IPS DF 6.9 (cell line): ENCODE results near the gene NUMA1.

ENCODE experiments used
- DNase-seq: peaks from one replicate; pipeline ENCODE4 v3.0.0-alpha.2; 2013; ENCODE audit warnings: low read depth, low spot score
- H3K27ac ChIP-seq: one replicate; pipeline ENCODE4 v1.5.1; 2013; ENCODE audit warnings: low read length, control low read depth
- H3K27me3 ChIP-seq: 2 replicates; pipeline ENCODE4 v1.6.1; 2013; ENCODE audit warnings: mild to moderate bottlenecking, low read length; ENCODE audit not compliant: control insufficient read depth, insufficient read depth
- H3K36me3 ChIP-seq: 2 replicates; pipeline ENCODE4 v1.6.1; 2013; ENCODE audit warnings: low read length; ENCODE audit not compliant: control insufficient read depth, insufficient read depth
- H3K4me1 ChIP-seq: 2 replicates; pipeline ENCODE4 v1.6.1; 2013; ENCODE audit warnings: low read length; ENCODE audit not compliant: control insufficient read depth, insufficient read depth
- H3K4me3 ChIP-seq: 2 replicates; pipeline ENCODE4 v1.5.1; 2013; ENCODE audit warnings: mild to moderate bottlenecking, low read length
- H3K9me3 ChIP-seq: 2 replicates; pipeline ENCODE4 v1.6.1; 2013; ENCODE audit warnings: low read length, inconsistent platforms; ENCODE audit not compliant: control insufficient read depth, insufficient read depth
- WGBS: extraction: QIAGEN DNeasy Blood & Tissue Kit; methylation state at CpG from one replicate; pipeline ENCODE4 v1.1.7; 2013; ENCODE audit warnings: mixed read lengths, missing lambda C conversion rate; ENCODE audit not compliant: insufficient read length, insufficient coverage; 5-methylcytosine and 5-hydroxymethylcytosine counted together

Gene NUMA1

DNA sequence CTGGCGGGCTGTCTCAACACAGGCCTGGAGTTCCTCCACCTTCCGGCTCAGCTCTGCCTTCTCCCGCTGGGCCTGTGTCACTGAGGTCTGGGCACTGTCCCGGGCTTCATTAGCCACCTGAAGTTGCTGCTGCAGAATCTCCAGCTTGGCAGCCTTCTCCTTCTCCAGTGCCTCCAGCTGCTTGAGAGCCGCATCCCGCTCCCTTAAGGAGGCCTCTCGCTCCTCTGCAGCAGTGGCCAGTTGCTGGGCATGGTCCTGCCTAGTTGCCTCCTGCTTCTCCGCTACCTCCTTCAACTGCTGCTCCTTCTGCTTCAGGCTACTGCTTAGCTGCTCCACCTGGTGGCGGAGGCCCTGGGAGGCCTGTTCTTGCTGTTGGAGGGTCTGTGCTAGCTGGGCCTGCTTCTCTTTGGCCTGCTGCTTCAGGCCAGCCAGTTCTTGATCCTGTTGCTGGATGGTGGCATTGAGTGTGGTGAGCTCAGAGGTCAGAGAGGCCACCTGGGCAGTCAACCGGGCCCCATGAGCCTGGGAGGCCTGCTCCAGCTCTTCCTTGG, 64.8 kb downstream of the NUMA1 start:
- peaks cover 65% of the 10 kb centered on the region for H3K36me3 ChIP-seq
- no peaks in the 10 kb centered on the region for H3K27me3 ChIP-seq
- H3K9me3 ChIP-seq, result no peaks in the 10 kb centered on the region
- H3K4me1 ChIP-seq, result no peaks in the 10 kb centered on the region
- H3K27ac ChIP-seq, result no peak overlapping the region
- no peak overlapping the region for H3K4me3 ChIP-seq
- no peak for DNase-seq
- no CpG with 5 or more reads among the region's 10 CpGs for WGBS

DNA sequence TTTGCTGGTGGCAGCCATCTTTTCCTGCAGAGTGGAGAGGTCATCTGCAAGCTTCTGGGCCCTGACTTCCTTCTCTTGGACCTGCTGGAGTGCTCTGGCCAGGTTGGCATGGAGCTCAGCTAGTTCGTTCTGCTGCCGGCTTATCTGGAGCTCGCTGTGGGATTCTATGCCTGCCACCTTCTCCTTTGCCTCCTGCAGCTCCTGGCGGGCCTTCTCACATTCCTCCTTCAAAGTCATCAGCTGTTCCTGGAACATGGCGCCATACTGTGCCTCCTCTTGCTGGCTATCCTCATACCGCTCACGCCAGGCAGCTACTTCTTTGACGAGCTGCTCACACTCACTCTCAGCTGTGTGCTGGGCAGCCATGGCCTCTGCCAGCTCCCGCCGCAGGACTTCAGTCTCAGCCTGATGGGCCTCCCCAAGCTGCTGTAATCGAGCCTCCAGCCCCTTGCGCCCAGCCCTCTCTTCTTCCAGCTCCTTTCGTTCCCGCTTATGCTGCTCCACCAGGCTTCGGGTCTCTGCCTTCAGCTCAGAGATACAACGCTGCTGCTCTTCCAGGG, 65.5 kb downstream of the NUMA1 start:
- peaks cover 61% of the 10 kb centered on the region for H3K36me3 ChIP-seq
- H3K27me3 ChIP-seq, result no peaks in the 10 kb centered on the region
- H3K9me3 ChIP-seq, result no peaks in the 10 kb centered on the region
- no peak for DNase-seq
- H3K4me1 ChIP-seq, result no peaks in the 10 kb centered on the region
- WGBS, result no CpG with 5 or more reads among the region's 16 CpGs
- H3K4me3 ChIP-seq, result no peak overlapping the region
- H3K27ac ChIP-seq, result no peak overlapping the region

DNA sequence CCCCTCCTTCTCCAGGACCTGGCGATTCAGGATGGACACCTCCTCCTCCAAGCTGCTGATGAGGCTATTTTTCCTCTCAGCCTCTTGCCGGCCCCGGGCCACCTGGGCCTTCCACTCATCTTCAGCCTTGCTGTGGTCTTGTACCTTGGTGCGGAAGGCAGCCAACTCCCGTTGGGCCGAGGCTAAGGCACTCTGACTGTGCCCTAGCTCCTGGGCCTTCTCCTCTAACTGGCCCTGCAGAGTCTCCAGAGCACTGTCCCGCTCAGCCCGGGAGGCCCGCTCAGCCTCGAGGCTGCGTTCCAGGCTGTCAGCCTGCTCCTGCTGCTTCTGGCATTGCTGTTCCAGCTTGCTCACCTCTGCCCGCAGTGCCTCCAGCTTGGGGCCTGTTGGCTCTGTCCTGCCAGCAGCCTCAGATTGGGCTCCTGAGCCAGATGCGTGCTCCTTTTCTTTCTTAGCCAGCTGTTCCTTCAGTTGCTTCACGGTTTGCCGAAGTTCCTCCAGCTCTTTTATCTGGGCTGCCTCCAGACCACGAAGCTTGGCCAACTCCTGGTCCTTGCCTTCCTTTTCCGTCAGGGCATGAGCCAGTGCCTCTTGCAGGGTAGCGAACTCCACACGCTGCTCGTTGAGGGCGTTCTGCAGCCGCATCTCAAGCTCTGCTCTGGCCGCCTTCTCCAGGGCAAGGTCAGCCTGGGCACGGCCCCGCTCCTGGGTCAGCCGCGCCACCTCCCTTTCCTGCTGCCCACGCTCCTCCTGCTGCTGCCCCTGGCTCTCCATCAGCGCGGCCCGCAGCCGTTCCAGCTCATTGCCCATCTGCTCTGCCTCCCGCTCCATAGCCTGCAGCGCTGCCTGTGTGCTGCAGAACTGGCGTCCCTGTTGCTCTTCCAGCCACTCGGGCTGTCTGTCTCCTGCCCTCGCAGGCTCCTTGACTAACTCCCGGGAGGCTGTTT, 66.3 kb downstream of the NUMA1 start:
- H3K36me3 ChIP-seq, result peaks cover 54% of the 10 kb centered on the region
- no peak for DNase-seq
- no peak overlapping the region for H3K27ac ChIP-seq
- H3K27me3 ChIP-seq, result no peaks in the 10 kb centered on the region
- H3K9me3 ChIP-seq, result no peaks in the 10 kb centered on the region
- WGBS, result no CpG with 5 or more reads among the region's 38 CpGs
- H3K4me3 ChIP-seq, result no peak overlapping the region
- no peaks in the 10 kb centered on the region for H3K4me1 ChIP-seq

DNA sequence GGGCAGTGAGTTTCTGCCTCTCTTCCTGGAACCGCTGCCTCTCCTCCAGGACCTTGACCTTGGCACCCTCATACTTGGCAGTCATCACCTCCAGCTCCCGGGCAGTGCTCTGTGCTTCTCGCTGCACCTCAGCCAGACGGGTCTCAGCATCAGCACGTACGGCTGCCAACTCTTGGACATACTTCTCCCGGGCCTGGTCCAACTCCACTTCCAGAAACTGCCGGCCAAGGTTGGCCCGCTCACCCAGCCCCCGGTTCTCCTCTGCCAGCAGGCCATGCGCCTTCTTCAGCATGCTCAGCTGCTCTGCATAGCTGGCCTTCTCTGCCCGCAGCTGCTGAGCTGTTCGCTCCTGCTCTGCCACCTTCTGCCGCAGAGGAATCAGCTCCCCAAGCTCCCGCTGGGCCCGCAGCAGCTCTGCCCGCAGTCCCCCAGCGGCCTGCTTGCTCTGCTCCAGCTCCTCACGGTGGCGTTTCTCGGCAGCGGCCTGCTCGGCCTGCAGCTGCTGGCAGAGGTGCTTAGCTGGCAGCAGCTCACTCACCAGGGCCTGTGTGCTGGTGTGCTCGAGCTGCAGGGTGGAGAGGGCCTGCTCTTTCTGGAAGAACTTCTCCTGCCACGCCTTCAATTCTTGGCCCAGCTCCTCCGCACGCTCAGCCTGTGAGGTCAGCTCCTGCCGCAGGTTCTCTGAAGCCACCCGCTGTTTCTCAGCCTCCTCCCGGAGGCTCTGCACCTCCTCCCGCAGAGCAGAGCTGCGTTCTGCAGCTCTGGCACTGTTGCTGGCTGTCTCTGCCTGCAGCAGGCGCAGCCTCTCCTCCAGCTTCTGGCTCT, 67.2 kb downstream of the NUMA1 start:
- H3K27ac ChIP-seq, result no peak overlapping the region
- WGBS, result no CpG with 5 or more reads among the region's 33 CpGs
- DNase-seq, result no peak
- no peaks in the 10 kb centered on the region for H3K27me3 ChIP-seq
- H3K4me1 ChIP-seq, result no peaks in the 10 kb centered on the region
- H3K36me3 ChIP-seq, result peaks cover 51% of the 10 kb centered on the region
- no peak overlapping the region for H3K4me3 ChIP-seq
- H3K9me3 ChIP-seq, result no peaks in the 10 kb centered on the region

DNA sequence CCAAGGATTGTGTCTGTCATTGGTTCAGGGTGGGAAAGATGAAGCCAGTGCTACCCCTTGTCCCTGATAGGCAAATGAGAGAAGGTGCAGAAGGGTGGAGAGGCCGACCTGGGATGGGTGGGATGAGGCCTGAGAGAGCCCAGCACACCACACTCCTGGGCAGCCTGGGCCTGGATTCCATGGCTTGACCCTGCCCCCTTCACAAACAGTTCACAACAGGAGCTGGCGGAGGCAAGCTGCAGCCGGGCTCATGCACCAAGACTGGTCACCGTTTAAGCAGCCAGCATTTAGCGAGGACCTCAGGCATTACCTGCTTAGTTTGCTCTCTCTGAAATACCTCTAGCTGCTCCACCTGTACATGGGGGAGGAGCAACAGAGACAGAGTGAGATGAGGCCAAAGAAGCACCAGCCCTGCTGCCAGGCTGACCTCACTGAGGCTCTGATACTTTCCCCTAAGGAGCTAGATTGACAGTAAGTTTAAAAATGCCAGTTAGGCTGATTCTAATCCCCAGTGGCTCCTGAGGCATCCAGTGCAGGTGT, 68.2 kb downstream of the NUMA1 start:
- no peak for DNase-seq
- WGBS, result no CpG with 5 or more reads among the region's 5 CpGs
- Histone ChIP-seq H3K4me3 (no peak overlapping the region), H3K9me3 (no peaks in the 10 kb centered on the region), H3K27me3 (no peaks in the 10 kb centered on the region), H3K4me1 (no peaks in the 10 kb centered on the region), H3K27ac (no peak overlapping the region), H3K36me3 (peaks cover 48% of the 10 kb centered on the region)

DNA sequence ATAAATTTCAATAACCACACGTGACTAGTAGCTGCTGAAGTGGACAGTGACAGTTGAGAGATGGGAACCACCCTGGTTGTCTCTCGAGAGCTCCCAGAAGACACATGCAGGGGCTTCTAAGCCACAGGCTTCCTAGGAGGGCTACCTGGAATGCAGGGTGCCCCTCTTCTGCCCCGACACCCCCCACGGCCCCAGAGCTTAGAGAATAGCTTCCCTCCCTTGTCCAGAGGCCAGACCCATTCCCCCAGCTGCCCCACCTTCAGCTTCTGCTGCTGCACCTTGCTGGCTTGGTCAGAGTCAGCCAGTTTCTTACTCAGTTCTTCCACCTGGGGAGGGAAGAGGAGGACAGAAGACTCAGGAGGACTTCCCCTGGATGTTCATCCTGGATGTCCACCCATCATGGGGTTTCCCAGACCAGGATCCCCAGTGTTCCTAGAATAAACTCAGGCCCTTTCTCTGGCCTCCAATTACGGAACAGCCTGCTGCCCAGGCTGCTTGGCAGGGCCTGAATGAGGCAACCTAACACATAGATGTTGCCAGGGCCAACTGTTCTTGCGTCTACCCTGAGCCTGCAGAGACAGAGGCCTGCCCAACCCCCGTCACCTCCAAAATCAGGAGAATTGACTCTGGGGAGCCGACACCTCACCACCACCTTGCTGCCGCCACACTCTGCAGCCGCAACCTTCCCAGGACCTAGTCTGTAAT, 69.7 kb downstream of the NUMA1 start:
- Histone ChIP-seq H3K36me3 (peaks cover 51% of the 10 kb centered on the region), H3K9me3 (no peaks in the 10 kb centered on the region), H3K27me3 (no peaks in the 10 kb centered on the region), H3K4me3 (no peak overlapping the region), H3K4me1 (no peaks in the 10 kb centered on the region), H3K27ac (no peak overlapping the region)
- no peak for DNase-seq
- no CpG with 5 or more reads among the region's 10 CpGs for WGBS

DNA sequence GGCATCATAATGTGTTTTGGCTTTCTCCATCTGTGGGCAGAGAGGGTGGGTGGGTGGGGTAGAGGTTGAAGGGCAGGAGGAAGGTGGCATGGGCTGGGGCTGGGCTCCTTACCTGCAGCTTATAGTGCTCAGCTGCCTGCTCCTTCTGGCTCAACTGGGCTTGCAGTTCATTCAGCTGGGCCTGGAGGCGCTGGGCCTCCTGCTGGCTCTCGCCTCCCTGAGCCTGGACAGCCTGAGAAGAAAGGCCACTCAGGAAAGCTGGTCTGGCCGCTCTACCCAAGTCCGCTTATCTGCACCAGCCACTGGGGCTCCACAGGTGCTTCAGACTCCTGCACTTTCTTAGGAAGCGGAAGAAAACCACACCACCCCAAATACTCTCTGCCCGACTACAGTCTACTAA, 71.2 kb downstream of the NUMA1 start:
- no peaks in the 10 kb centered on the region for H3K9me3 ChIP-seq

DNA sequence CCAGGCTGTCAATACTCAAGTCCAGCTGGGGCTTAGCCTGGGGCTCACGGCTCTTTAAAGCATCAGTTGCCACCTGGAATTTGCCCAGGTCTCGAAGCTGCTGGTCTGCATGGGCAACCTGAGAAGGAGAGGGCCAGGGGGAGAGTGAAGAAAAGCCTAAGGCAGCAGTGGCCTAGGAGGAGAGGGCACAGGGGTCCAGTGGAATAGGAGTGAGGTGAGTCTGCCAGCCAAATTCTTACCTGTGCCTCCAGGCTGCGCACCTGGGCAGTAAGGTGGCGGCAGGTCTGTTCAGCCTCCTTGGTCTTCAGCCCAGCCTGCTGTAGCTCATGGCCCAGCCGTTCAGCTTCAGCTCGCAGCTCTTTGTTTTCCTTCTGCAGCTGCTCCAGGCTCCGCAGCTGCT, 71.6 kb downstream of the NUMA1 start:
- Histone ChIP-seq H3K36me3 (peaks cover 48% of the 10 kb centered on the region), H3K27me3 (no peaks in the 10 kb centered on the region), H3K4me1 (no peaks in the 10 kb centered on the region), H3K4me3 (no peak overlapping the region), H3K27ac (no peak overlapping the region), H3K9me3 (no peaks in the 10 kb centered on the region)
- DNase-seq, result no peak
- no CpG with 5 or more reads among the region's 7 CpGs for WGBS

More for the DNA sequence above, 71.2 kb downstream of the NUMA1 start:
- H3K27me3 ChIP-seq, result no peaks in the 10 kb centered on the region
- peaks cover 48% of the 10 kb centered on the region for H3K36me3 ChIP-seq
- WGBS, result no CpG with 5 or more reads among the region's 6 CpGs
- H3K4me1 ChIP-seq, result no peaks in the 10 kb centered on the region
- H3K27ac ChIP-seq, result no peak overlapping the region
- no peak for DNase-seq
- no peak overlapping the region for H3K4me3 ChIP-seq

DNA sequence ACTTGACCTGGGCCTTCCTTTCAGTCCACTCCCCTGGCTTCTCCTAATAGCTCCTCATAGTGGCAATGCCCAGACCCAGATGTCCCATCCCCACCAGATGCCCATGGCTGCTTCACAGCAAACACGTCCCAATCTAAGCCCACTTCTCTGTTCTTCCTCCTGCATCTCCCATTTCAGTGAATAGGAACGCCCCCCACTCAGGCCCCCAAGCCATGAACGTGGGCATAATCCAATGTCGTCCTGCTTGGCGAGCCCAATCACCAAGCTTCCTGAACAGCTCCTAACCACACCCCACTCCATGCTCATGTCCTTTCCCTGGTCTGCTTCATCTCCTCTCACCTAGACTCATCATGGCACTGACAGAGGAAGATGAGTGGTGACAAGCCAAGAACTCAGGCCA, 72.8 kb downstream of the NUMA1 start:
- no CpG with 5 or more reads among the region's 5 CpGs for WGBS
- Histone ChIP-seq H3K4me3 (no peak overlapping the region), H3K9me3 (no peaks in the 10 kb centered on the region), H3K27ac (no peak overlapping the region), H3K36me3 (peaks cover 46% of the 10 kb centered on the region), H3K4me1 (no peaks in the 10 kb centered on the region), H3K27me3 (no peaks in the 10 kb centered on the region)
- no peak for DNase-seq
